ENCODE measurements around the gene RBM47.

RBM47 gene

DNA sequence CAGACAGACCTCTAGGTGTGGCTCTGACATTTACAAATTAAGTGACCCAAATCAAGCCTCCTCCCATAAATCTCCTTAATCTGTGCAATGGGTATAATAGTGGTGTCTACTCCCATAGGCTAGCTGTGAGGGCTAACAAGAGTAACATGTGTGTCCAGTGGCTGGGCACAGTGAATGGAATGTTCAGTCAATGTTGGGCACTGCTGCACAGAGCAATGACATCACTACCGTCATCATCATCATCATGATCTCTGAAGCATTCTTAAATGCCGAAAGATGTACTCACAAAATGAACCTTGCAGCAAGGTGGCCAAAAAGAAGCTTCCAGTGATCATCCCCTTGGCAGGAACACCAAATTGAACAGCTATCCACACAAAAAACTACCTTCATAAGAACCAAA, 251.0 kb downstream of the RBM47 start:
- no peak for DNase-seq (ENCODE audit: low read depth)
- TF ChIP-seq, protein P1, sequence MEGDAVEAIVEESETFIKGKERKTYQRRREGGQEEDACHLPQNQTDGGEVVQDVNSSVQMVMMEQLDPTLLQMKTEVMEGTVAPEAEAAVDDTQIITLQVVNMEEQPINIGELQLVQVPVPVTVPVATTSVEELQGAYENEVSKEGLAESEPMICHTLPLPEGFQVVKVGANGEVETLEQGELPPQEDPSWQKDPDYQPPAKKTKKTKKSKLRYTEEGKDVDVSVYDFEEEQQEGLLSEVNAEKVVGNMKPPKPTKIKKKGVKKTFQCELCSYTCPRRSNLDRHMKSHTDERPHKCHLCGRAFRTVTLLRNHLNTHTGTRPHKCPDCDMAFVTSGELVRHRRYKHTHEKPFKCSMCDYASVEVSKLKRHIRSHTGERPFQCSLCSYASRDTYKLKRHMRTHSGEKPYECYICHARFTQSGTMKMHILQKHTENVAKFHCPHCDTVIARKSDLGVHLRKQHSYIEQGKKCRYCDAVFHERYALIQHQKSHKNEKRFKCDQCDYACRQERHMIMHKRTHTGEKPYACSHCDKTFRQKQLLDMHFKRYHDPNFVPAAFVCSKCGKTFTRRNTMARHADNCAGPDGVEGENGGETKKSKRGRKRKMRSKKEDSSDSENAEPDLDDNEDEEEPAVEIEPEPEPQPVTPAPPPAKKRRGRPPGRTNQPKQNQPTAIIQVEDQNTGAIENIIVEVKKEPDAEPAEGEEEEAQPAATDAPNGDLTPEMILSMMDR (conservative IDR thresholded peaks at IDR 0.05; ENCODE audit: control insufficient read depth, insufficient read depth, low read depth, low read length): no peak
- no peak overlapping the region for H3K4me3 ChIP-seq (ENCODE audit: control insufficient read depth, low read depth, low read length)

DNA sequence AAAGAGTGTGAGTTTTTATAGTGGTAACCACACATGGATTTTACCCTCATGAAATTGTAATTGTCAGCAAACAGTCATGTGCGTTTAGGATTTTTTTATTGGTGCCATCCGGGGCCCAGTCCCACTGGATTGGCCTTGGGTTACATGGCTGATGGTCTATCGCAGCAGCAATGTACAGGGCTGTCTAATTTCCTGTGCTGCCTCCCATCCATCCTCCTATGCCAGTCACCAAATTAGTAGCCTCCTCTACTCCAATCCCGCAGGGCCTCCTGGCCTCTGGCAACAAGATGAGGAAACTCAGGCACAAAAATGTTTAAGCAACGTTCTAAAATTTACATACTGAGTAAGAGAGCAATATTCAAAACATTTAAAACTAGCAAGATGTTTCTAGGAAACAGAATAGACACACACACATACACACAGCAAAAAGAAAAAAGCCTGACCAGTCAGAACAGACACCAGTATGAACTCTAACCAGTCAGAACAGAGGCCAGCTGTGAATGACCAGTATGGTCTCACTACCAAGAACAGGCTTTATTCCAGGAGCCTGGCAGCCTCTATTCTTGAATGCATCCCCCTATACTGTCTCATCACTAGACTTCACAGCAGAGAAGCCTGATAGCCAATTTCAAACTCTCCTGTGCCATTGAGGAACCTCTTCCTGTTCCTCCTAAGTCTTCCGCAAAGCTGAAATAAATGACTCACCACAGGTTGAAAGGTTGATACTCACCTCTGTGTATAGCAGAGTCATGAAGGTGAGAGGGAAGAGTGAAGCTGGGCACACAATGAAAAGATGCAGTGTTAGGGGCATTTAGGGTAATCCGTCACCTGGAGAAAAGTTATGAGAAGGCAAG, 251.9 kb downstream of the RBM47 start:
- peak; percentile 23 for DNase-seq (ENCODE audit: low read depth)
- TF ChIP-seq, protein P1 (conservative IDR thresholded peaks at IDR 0.05; ENCODE audit: control insufficient read depth, insufficient read depth, low read depth, low read length): no peak
- H3K4me3 ChIP-seq (ENCODE audit: control insufficient read depth, low read depth, low read length): no peak overlapping the region

DNA sequence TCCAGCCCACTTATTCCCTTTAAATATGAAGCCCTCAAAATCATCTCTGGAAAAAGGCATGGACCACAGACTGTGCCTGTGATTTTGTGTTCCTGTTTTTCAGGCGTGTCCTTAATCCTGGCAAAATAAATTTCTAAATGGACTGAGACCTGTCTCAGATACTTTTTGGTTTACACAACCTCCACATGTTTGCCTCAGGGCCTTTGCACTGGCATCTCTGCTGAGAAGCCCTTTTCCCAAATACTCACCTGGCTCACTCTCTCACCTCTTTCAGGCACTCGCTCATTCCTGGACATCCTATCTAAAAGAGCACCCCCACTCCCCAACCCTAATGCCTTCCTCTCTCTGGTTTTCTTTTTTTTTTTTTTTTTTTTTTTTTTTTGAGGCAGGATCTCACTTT, 254.0 kb downstream of the RBM47 start:
- DNase-seq (ENCODE audit: low read depth): no peak
- no peak overlapping the region for H3K4me3 ChIP-seq (ENCODE audit: control insufficient read depth, low read depth, low read length)
- TF ChIP-seq, protein P1 (conservative IDR thresholded peaks at IDR 0.05; ENCODE audit: control insufficient read depth, insufficient read depth, low read depth, low read length): no peak

DNA sequence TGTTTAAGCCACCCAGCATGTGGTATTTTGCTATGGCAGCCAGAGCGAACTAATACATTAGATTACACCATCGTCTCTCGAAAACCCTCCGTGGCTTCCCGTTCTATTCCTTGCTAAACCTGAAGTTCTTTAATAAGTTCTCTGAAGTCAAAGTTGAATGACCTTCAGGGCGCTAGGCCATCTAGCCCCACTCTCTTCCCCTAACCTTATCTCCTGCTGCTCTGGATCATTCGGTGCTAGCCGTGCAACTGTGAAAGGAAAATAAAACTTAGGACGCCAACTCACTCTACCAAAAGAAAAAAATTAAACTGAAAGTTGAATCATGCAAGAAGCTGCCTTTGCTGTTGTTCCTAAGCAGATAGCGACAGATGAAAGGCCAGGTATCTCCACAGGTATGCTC, 254.6 kb downstream of the RBM47 start:
- no peak for DNase-seq (ENCODE audit: low read depth)
- H3K4me3 ChIP-seq (ENCODE audit: control insufficient read depth, low read depth, low read length): no peak overlapping the region
- TF ChIP-seq, protein P1 (conservative IDR thresholded peaks at IDR 0.05; ENCODE audit: control insufficient read depth, insufficient read depth, low read depth, low read length): no peak

DNA sequence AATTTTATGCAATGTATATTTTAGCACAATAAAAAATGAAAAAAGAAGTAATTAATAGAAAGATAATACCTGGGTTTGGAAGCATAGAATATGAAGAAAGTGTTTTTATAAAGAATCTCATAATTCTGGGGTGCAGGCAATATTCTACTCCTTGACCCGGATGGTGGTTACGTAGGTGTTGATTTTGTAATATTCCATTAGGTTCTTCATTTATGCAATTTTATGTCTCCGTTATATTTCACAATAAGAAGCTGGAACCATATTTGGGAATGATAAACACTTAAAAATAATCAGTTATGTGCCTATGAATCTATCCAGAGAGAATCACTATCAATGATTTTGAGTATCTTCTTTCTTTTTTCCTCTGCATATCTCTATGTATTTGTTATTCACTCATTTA, 256.0 kb downstream of the RBM47 start:
- H3K4me3 ChIP-seq (ENCODE audit: control insufficient read depth, low read depth, low read length): no peak overlapping the region
- TF ChIP-seq, protein P1 (conservative IDR thresholded peaks at IDR 0.05; ENCODE audit: control insufficient read depth, insufficient read depth, low read depth, low read length): no peak
- DNase-seq (ENCODE audit: low read depth): no peak

All from fibroblast of mammary gland (primary cell).